A549 (cell line): ENCODE measurements around the gene BMP5.

Experiments
- MAZ ChIP-seq: fragments of 150-350 bp; IDR thresholded peaks from 2 replicates; pipeline ENCODE4 v1.6.1; 2014; ENCODE audit warnings: antibody characterized with exemption, low read depth, low read length, borderline replicate concordance
- TF ChIP-seq, protein P1 (sequence below): fragments of >200 bp; sonication (Bioruptor Twin); formaldehyde crosslinking; IDR thresholded peaks from 3 replicates; pipeline ENCODE4 v1.5.1; 2016

DNA sequence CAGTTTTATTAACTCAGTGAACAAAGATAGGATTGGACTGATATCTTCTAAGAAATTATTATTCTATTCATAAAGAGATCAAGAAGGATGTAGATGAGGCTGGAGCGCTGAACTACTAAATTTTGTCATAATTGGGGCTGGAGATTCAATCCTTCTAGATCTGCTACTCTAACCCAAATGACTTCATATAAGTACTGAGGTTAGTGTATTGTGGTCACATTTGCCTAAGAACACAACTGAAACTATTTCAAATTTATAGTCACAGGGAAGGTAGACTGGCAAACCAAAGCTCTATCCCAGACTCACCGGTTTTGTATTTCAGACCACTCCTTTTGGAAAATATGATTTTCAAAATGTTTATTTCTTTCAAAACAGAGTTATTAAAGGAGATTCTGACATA is 96.7 kb downstream of the BMP5 start:
- no peak for TF ChIP-seq MAZ
- TF ChIP-seq, protein P1, sequence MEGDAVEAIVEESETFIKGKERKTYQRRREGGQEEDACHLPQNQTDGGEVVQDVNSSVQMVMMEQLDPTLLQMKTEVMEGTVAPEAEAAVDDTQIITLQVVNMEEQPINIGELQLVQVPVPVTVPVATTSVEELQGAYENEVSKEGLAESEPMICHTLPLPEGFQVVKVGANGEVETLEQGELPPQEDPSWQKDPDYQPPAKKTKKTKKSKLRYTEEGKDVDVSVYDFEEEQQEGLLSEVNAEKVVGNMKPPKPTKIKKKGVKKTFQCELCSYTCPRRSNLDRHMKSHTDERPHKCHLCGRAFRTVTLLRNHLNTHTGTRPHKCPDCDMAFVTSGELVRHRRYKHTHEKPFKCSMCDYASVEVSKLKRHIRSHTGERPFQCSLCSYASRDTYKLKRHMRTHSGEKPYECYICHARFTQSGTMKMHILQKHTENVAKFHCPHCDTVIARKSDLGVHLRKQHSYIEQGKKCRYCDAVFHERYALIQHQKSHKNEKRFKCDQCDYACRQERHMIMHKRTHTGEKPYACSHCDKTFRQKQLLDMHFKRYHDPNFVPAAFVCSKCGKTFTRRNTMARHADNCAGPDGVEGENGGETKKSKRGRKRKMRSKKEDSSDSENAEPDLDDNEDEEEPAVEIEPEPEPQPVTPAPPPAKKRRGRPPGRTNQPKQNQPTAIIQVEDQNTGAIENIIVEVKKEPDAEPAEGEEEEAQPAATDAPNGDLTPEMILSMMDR, result no peak
